GM12801 (cell line): ENCODE data around the gene GPC3.

Experiments
- CTCF ChIP-seq: IDR thresholded peaks from one replicate; pipeline ENCODE4 v1.5.1; 2011; ENCODE audit warnings: control low read depth; ENCODE audit not compliant: insufficient read length; ENCODE audit errors: extremely low read depth

Gene GPC3

DNA sequence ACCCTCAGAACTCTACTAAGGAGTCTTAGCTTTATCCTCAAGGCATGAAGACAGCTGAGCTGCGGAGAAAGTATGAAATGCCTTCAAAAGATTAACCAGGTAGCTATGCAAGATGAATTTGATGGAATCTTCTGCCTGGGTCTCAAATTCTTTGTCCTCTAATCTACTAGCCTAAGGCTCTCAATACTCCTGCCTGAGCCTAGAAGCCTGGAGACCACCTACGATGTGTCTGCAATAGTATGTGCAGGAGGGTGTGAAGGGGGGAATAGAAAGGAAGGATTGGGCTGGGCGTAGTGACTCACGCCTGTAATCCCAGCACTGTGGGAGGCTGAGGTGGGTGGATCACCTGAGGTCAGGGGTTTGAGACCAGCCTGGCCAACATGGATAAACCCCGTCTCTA lies 391.9 kb downstream of the GPC3 start:
- TF ChIP-seq CTCF: no peak

- TF ChIP-seq CTCF: no peak
These were observed 394.5 kb downstream of the GPC3 start for GRCh38 chrX:133590703-133591505.

DNA sequence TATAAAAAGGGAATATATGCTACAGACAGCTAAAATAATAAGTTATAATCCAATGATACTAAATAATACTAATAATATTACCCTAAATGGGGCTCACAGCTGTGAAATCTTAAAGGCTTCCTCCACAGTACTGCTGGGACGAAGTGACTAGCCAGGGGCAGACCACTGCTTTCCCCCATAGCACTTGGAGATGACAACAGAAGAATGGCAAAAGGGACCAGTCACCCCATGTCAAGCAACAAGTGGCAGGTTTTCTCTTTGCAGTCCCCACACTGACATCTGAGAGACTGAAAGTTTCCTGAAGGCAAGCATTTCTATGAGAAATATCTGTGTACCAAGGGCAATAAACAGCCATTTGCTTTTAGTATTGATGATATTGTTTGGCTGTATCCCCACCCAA lies 396.6 kb downstream of the GPC3 start:
- no peak for TF ChIP-seq CTCF

DNA sequence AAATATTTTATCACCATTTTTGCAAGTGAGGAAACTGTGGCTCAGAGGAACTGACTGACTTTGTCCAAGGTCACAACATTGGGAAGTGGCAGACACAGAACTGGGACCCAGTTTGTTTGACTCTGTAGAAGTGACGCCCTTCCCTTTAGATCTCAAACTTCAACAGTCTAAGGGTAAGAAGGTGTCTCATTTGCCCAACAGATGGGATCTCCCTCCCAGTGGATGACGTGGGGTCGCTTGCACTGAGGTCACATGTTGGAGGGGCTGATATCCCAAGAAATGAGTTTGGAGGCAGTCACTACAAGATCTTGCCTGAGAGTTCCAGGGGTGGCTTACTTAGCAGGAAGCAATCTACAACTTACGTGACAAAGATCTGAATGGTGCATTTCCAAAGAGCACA lies 397.6 kb downstream of the GPC3 start:
- no peak for TF ChIP-seq CTCF

GRCh38 chrX:133587071-133587470 lies 398.3 kb downstream of the GPC3 start:
- TF ChIP-seq CTCF: no peak

- TF ChIP-seq CTCF: no peak
These were observed 399.0 kb downstream of the GPC3 start for GRCh38 chrX:133586443-133586842.

DNA sequence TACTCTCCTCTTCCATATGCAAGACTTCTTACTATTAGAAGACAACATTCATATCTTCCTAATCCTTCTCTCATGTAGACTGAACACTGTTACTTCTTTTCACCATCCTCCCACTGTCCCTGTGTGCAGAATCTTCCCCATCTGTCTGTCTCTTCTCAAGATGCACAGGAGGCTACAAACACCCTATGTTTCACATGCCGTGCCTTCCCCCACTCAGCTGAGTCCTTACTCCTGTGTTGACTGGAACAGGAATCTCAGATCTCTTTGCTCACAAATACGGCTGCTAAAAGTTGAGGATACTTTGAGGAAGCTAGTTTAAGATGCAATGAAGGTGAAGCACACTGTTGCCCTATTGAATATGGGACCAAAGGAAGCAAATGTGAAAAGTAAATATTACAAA lies 401.6 kb downstream of the GPC3 start:
- TF ChIP-seq CTCF: no peak

DNA sequence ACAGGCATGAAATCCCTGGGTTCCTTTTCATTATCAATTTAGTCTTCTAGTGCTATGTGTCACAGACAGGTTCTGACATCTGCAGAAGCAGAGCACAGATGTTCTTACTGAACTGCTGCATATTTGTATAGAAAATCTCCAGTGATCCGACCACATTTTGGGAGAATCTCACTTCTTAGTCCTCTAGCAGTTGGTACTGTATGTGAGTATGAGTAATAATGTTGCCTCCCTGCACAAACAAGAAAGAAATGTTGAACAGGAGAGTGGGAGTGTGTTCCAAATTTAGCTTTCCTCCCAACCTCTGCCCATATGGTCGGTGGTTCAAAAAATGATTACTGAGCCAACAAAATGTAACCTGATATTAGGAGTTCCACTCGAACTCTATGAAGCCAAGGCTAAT lies 404.8 kb downstream of the GPC3 start:
- TF ChIP-seq CTCF: no peak
